PC-3 (cell line): ENCODE results near the gene GDF15. TPM values are rescaled to one million over a fixed set of nuclear protein-coding genes. Genes with fewer than 3 reads are reported as not detected.

Experiments
- ATAC-seq: fragments of 200-7000 bp; cut with Tn5 transposase; 2 replicates; pipeline ENCODE4 v1.9.1; 2020; ENCODE audit warnings: mild to moderate bottlenecking, moderate library complexity
- BruUV-seq: library from RNA; stranded (reverse); fragments of 400-500 nt; replicated peaks from 2 replicates; lab custom pipeline; 2021; lab: Mats Ljungman, UMichigan
- CTCF ChIA-PET: fragments of 300-600 bp; sonication (Branson Sonifier 250); formaldehyde crosslinking; loops from one replicate; lab custom pipeline; 2022; ENCODE audit warnings: antibody characterized with exemption; lab: Charles Lee
- POLR2A ChIA-PET: fragments of 300-600 bp; sonication (Branson Sonifier 250); formaldehyde crosslinking; loops from one replicate; lab custom pipeline; 2022; ENCODE audit warnings: antibody characterized with exemption; ENCODE audit not compliant: unreplicated experiment; lab: Charles Lee
- DNase-seq: peaks from one replicate; pipeline ENCODE4 v3.0.0-alpha.2; 2015
- H2AFZ ChIP-seq: fragments of 300-600 bp; sonication (generic); 2 replicates; pipeline ENCODE4 v1.6.0; 2016; ENCODE audit warnings: antibody characterized with exemption, low read length
- H3F3A ChIP-seq: fragments of 300-600 bp; sonication (generic); one replicate; pipeline ENCODE4 v1.6.0; 2017; ENCODE audit warnings: antibody characterized with exemption, low read length, control low read depth, mild to moderate bottlenecking; ENCODE audit not compliant: unreplicated experiment
- H3K27ac ChIP-seq: fragments of 300-600 bp; sonication (generic); 2 replicates; pipeline ENCODE4 v1.5.1; 2016; ENCODE audit warnings: mild to moderate bottlenecking, low read length
- H3K27me3 ChIP-seq: fragments of 300-600 bp; sonication (generic); 2 replicates; pipeline ENCODE4 v1.6.1; 2016; ENCODE audit warnings: low read length, mixed read lengths
- H3K36me3 ChIP-seq: fragments of 300-600 bp; sonication (generic); 2 replicates; pipeline ENCODE4 v1.6.1; 2016; ENCODE audit warnings: low read depth, mixed run types, low read length, mixed read lengths
- H3K4me1 ChIP-seq: fragments of 300-600 bp; sonication (generic); 2 replicates; pipeline ENCODE4 v1.5.1; 2016; ENCODE audit warnings: low read length; ENCODE audit not compliant: insufficient read depth
- H3K4me2 ChIP-seq: fragments of 300-600 bp; sonication (generic); 2 replicates; pipeline ENCODE4 v1.6.0; 2016; ENCODE audit warnings: low read length
- H3K4me3 ChIP-seq: fragments of 300-600 bp; sonication (generic); 2 replicates; pipeline ENCODE4 v1.5.1; 2016; ENCODE audit warnings: mild to moderate bottlenecking, low read length, mixed read lengths
- H3K79me2 ChIP-seq: fragments of 300-600 bp; sonication (generic); 2 replicates; pipeline ENCODE4 v1.6.1; 2017; ENCODE audit warnings: low read length, mixed read lengths
- H3K9ac ChIP-seq: fragments of 300-600 bp; sonication (generic); 2 replicates; pipeline ENCODE4 v1.6.0; 2016; ENCODE audit warnings: mild to moderate bottlenecking, low read length
- H3K9me2 ChIP-seq: fragments of 300-600 bp; sonication (generic); replicated peaks from 2 replicates; pipeline ENCODE4 v1.6.1; 2016; ENCODE audit warnings: mixed run types, low read length, mixed read lengths
- H3K9me3 ChIP-seq: fragments of 300-600 bp; sonication (generic); 2 replicates; pipeline ENCODE4 v1.6.1; 2016; ENCODE audit warnings: low read length, mixed read lengths
- H4K20me1 ChIP-seq: fragments of 300-600 bp; sonication (generic); 2 replicates; pipeline ENCODE4 v1.6.1; 2016; ENCODE audit warnings: low read length, mixed read lengths
- EZH2 ChIP-seq: fragments of 300-600 bp; sonication (generic); IDR thresholded peaks from one replicate; pipeline ENCODE4 v1.6.1; 2017; ENCODE audit warnings: antibody characterized with exemption, mild to moderate bottlenecking, low read length; ENCODE audit not compliant: unreplicated experiment
- EZH2phosphoT487 ChIP-seq: fragments of 300-600 bp; sonication (generic); IDR thresholded peaks from 2 replicates; pipeline ENCODE4 v1.6.1; 2018; ENCODE audit warnings: mild to moderate bottlenecking, antibody characterized with exemption, low read length, borderline replicate concordance
- intact Hi-C: fragments of 100-400 bp; cut with micrococcal nuclease; formaldehyde crosslinking; loops from 2 replicates; pipeline ENCODE4 v1.9.0; 2023
- total RNA-seq: library from RNA; depleted of rRNA; stranded (reverse); fragments of >200 nt; gene quantifications from 2 replicates; pipeline ENCODE4 v1.2.3, GENCODE V29; 2014
- TF ChIP-seq, protein P1 (sequence below): fragments of 300-600 bp; sonication (generic); conservative IDR thresholded peaks from 2 replicates; pipeline ENCODE4 v1.5.1; 2017; ENCODE audit warnings: antibody characterized with exemption, low read depth, mild to moderate bottlenecking, low read length

Gene GDF15
- total RNA-seq, 1 experiment from 2014 or later: 84.3 TPM

GRCh38 chr19:18392417-18392816 lies 6.5 kb downstream of the GDF15 start:
- Histone ChIP-seq H3K4me2 (no peak overlapping the region), H3K4me3 (no peak overlapping the region), H3K9me2 (no peaks in the 10 kb centered on the region), H3F3A (no peaks in the 10 kb centered on the region), H4K20me1 (no peaks in the 10 kb centered on the region), H3K79me2 (no peaks in the 10 kb centered on the region), H3K27me3 (no peaks in the 10 kb centered on the region), H3K9me3 (no peaks in the 10 kb centered on the region), H3K27ac (no peak overlapping the region), H2AFZ (no peak overlapping the region), H3K36me3 (no peaks in the 10 kb centered on the region), H3K4me1 (no peaks in the 10 kb centered on the region), H3K9ac (no peak overlapping the region)
- ATAC-seq (no peak), DNase-seq (no peak)
- no TSS peak for BruUV-seq
- intact Hi-C loops: no loop called here
- POLR2A ChIA-PET: interaction anchor here (0.7 kb wide), 1 partner anchor 111 kb away, joined by 6 read pairs; the partner anchor contains the start of gene JUND
- TF ChIP-seq EZH2: no peak
- TF ChIP-seq, protein P1, sequence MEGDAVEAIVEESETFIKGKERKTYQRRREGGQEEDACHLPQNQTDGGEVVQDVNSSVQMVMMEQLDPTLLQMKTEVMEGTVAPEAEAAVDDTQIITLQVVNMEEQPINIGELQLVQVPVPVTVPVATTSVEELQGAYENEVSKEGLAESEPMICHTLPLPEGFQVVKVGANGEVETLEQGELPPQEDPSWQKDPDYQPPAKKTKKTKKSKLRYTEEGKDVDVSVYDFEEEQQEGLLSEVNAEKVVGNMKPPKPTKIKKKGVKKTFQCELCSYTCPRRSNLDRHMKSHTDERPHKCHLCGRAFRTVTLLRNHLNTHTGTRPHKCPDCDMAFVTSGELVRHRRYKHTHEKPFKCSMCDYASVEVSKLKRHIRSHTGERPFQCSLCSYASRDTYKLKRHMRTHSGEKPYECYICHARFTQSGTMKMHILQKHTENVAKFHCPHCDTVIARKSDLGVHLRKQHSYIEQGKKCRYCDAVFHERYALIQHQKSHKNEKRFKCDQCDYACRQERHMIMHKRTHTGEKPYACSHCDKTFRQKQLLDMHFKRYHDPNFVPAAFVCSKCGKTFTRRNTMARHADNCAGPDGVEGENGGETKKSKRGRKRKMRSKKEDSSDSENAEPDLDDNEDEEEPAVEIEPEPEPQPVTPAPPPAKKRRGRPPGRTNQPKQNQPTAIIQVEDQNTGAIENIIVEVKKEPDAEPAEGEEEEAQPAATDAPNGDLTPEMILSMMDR: no peak
- TF ChIP-seq EZH2phosphoT487: no peak
- CTCF ChIA-PET: interaction anchor here (1.0 kb wide), 1 partner anchor 113 kb away, joined by 3 read pairs; no protein-coding TSS in a partner anchor

DNA sequence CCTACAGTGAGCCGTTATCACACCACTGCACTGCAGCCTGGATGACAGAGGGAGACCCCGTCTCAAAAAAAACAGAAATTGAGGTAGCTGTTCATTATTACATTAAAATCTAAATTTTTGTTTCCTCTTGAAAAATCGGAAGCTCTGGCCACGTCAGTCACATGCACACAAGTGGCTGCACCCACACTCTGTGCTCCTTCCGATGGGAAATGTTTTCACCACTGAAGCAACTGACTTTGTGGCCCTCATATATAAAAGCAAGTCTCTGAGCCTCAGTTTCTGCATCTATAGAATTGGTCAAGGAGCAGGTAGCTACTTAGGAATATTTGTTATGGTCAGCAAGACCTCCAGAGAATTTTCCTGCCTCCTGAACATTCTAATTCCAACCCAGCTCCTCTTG lies 7.0 kb downstream of the GDF15 start:
- Histone ChIP-seq H2AFZ (no peak overlapping the region), H3K4me3 (no peak overlapping the region), H3F3A (no peaks in the 10 kb centered on the region), H3K4me2 (no peak overlapping the region), H3K9ac (no peak overlapping the region), H3K27me3 (no peaks in the 10 kb centered on the region), H4K20me1 (no peaks in the 10 kb centered on the region), H3K9me2 (no peaks in the 10 kb centered on the region), H3K27ac (no peak overlapping the region), H3K4me1 (no peaks in the 10 kb centered on the region), H3K79me2 (no peaks in the 10 kb centered on the region), H3K9me3 (no peaks in the 10 kb centered on the region), H3K36me3 (no peaks in the 10 kb centered on the region)
- TF ChIP-seq EZH2: no peak
- TF ChIP-seq, protein P1: no peak
- no peak for TF ChIP-seq EZH2phosphoT487
- POLR2A ChIA-PET: interaction anchor here (0.7 kb wide), 1 partner anchor 111 kb away, joined by 6 read pairs; the partner anchor contains the start of gene JUND
- no TSS peak for BruUV-seq
- DNase-seq (no peak), ATAC-seq (no peak)
- intact Hi-C loops: no loop called here
- CTCF ChIA-PET: interaction anchor here (1.0 kb wide), 1 partner anchor 113 kb away, joined by 3 read pairs; no protein-coding TSS in a partner anchor

GRCh38 chr19:18393836-18394235 lies 7.9 kb downstream of the GDF15 start:
- Histone ChIP-seq H3K27me3 (no peaks in the 10 kb centered on the region), H3K9me3 (no peaks in the 10 kb centered on the region), H3K4me3 (no peak overlapping the region), H3K9me2 (no peaks in the 10 kb centered on the region), H3F3A (no peaks in the 10 kb centered on the region), H4K20me1 (no peaks in the 10 kb centered on the region), H3K4me1 (no peaks in the 10 kb centered on the region), H3K9ac (no peak overlapping the region), H3K4me2 (no peak overlapping the region), H3K79me2 (no peaks in the 10 kb centered on the region), H3K27ac (no peak overlapping the region), H2AFZ (no peak overlapping the region), H3K36me3 (no peaks in the 10 kb centered on the region)
- intact Hi-C loops: no loop called here
- TF ChIP-seq, protein P1: no peak
- no peak for TF ChIP-seq EZH2
- TF ChIP-seq EZH2phosphoT487: no peak
- no peak for ATAC-seq
- POLR2A ChIA-PET: no interaction called here
- no peak for DNase-seq
- BruUV-seq: no TSS peak
- CTCF ChIA-PET: no interaction called here
